ENCODE results near the gene ABCB11.
"Not testable (repeated sequence)": the region's sequence is repeated elsewhere in the genome, so short reads cannot be mapped to it uniquely, and the experiment has no call there.

The ABCB11 gene

GRCh38 chr2:168890006-168890782 lies 140.9 kb downstream of the ABCB11 start, which contains the start of gene SPC25:
TSS of gene SPC25 (minus strand) at chr2:168890430. CDS start at chr2:168889519, 911 bp downstream.
- H3F3A ChIP-seq (ENCODE audit: insufficient read depth, low read length), result no peaks in the 10 kb centered on the region
- H3K9ac ChIP-seq (ENCODE audit: low read length), result peak within 1 kb of the TSS; percentile 76
- no peaks in the 10 kb centered on the region for H4K20me1 ChIP-seq (ENCODE audit: insufficient read depth, low read length)
- H3K9me3 ChIP-seq (replicated peaks; ENCODE audit: insufficient read depth, low read length), result no peaks in the 10 kb centered on the region
- H3K4me3 ChIP-seq (ENCODE audit: low read length), result peak within 1 kb of the TSS; percentile 74
- H3K4me1 ChIP-seq (ENCODE audit: low read length), result peaks cover 5% of the 10 kb centered on the region; the same call in 1 of the 2 replicates
- H3K36me3 ChIP-seq (replicated peaks; ENCODE audit: insufficient read depth, low read length), result no peaks in the 10 kb centered on the region
- H3K4me2 ChIP-seq (ENCODE audit: low read depth, low read length), result peak within 1 kb of the TSS; percentile 89
- no peaks in the 10 kb centered on the region for H3K9me2 ChIP-seq (replicated peaks; ENCODE audit: insufficient read depth, low read length)
- peak within 1 kb of the TSS; percentile 2; the same call in 1 of the 2 replicates for H3K27ac ChIP-seq (ENCODE audit: low read length)
- peak within 1 kb of the TSS; percentile 85 for H2AFZ ChIP-seq (ENCODE audit: low read length)
- DNase-seq, result peak; percentile 96
- no peaks in the 10 kb centered on the region for H3K27me3 ChIP-seq (replicated peaks; ENCODE audit: insufficient read depth, low read length)
- TF ChIP-seq EZH2 (optimal IDR thresholded peaks at IDR 0.05; ENCODE audit: low read depth, low read length) (no peak), EZH2phosphoT487 (IDR thresholded peaks at IDR 0.05; ENCODE audit: low read length) (no peak), CTCF (IDR thresholded peaks at IDR 0.05; ENCODE audit: low read length) (no peak)
- peaks cover 18% of the 10 kb centered on the region for H3K79me2 ChIP-seq (ENCODE audit: low read length)

- peak overlapping the region; percentile 85 for H2AFZ ChIP-seq (ENCODE audit: low read length)
- DNase-seq, result peak; percentile 8
- H3K9me2 ChIP-seq (replicated peaks; ENCODE audit: insufficient read depth, low read length), result no peaks in the 10 kb centered on the region
These were observed 141.5 kb downstream of the ABCB11 start for GRCh38 chr2:168889635-168890005.

GRCh38 chr2:168884975-168885374 lies 146.1 kb downstream of the ABCB11 start:
- TF ChIP-seq CTCF (IDR thresholded peaks at IDR 0.05; ENCODE audit: low read length), result no peak
- TF ChIP-seq EZH2phosphoT487 (IDR thresholded peaks at IDR 0.05; ENCODE audit: low read length), result no peak
- no peak for TF ChIP-seq EZH2 (optimal IDR thresholded peaks at IDR 0.05; ENCODE audit: low read depth, low read length)
- H3K27me3 ChIP-seq (replicated peaks; ENCODE audit: insufficient read depth, low read length), result no peaks in the 10 kb centered on the region
- H3K27ac ChIP-seq (ENCODE audit: low read length), result no peak overlapping the region
- no peaks in the 10 kb centered on the region; the same call in 1 of the 2 replicates for H3K36me3 ChIP-seq (replicated peaks; ENCODE audit: insufficient read depth, low read length)
- peaks cover 18% of the 10 kb centered on the region for H3K79me2 ChIP-seq (ENCODE audit: low read length)
- no peak overlapping the region for H3K4me2 ChIP-seq (ENCODE audit: low read depth, low read length)
- no peaks in the 10 kb centered on the region for H3F3A ChIP-seq (ENCODE audit: insufficient read depth, low read length)
- H4K20me1 ChIP-seq (ENCODE audit: insufficient read depth, low read length), result no peaks in the 10 kb centered on the region
- no peaks in the 10 kb centered on the region for H3K4me1 ChIP-seq (ENCODE audit: low read length)
- DNase-seq, result no peak
- no peaks in the 10 kb centered on the region for H3K9me2 ChIP-seq (replicated peaks; ENCODE audit: insufficient read depth, low read length)
- no peaks in the 10 kb centered on the region for H3K9me3 ChIP-seq (replicated peaks; ENCODE audit: insufficient read depth, low read length)
- no peak overlapping the region for H2AFZ ChIP-seq (ENCODE audit: low read length)
- no peak overlapping the region for H3K4me3 ChIP-seq (ENCODE audit: low read length)
- H3K9ac ChIP-seq (ENCODE audit: low read length), result no peak overlapping the region

More at GRCh38 chr2:168889635-168890005, 141.5 kb downstream of the ABCB11 start:
- H3K36me3 ChIP-seq (replicated peaks; ENCODE audit: insufficient read depth, low read length), result no peaks in the 10 kb centered on the region
- peaks cover 20% of the 10 kb centered on the region for H3K79me2 ChIP-seq (ENCODE audit: low read length)
- H3K27me3 ChIP-seq (replicated peaks; ENCODE audit: insufficient read depth, low read length), result no peaks in the 10 kb centered on the region
- H3K9me3 ChIP-seq (replicated peaks; ENCODE audit: insufficient read depth, low read length), result no peaks in the 10 kb centered on the region
- H3K9ac ChIP-seq (ENCODE audit: low read length), result peak overlapping the region; percentile 76
- no peaks in the 10 kb centered on the region for H4K20me1 ChIP-seq (ENCODE audit: insufficient read depth, low read length)
- TF ChIP-seq EZH2 (optimal IDR thresholded peaks at IDR 0.05; ENCODE audit: low read depth, low read length) (no peak), EZH2phosphoT487 (IDR thresholded peaks at IDR 0.05; ENCODE audit: low read length) (no peak), CTCF (IDR thresholded peaks at IDR 0.05; ENCODE audit: low read length) (no peak)
- H3K4me2 ChIP-seq (ENCODE audit: low read depth, low read length), result peak overlapping the region; percentile 89
- H3K4me3 ChIP-seq (ENCODE audit: low read length), result peak overlapping the region; percentile 74
- H3K27ac ChIP-seq (ENCODE audit: low read length), result peak overlapping the region; percentile 2; the same call in 1 of the 2 replicates
- peaks cover 5% of the 10 kb centered on the region; the same call in 1 of the 2 replicates for H3K4me1 ChIP-seq (ENCODE audit: low read length)
- no peaks in the 10 kb centered on the region for H3F3A ChIP-seq (ENCODE audit: insufficient read depth, low read length)

- H3K79me2 ChIP-seq (ENCODE audit: low read length), result peaks cover 19% of the 10 kb centered on the region
- not testable (repeated sequence) for H3K36me3 ChIP-seq (replicated peaks; ENCODE audit: insufficient read depth, low read length)
These were observed 149.0 kb downstream of the ABCB11 start for GRCh38 chr2:168882163-168882562.

More at GRCh38 chr2:168882163-168882562, 149.0 kb downstream of the ABCB11 start:
- not testable (repeated sequence) for H3K27ac ChIP-seq (ENCODE audit: low read length); H4K20me1 ChIP-seq (ENCODE audit: insufficient read depth, low read length); DNase-seq; H3K4me3 ChIP-seq (ENCODE audit: low read length); H3K4me1 ChIP-seq (ENCODE audit: low read length); H3K9me3 ChIP-seq (replicated peaks; ENCODE audit: insufficient read depth, low read length); H3K4me2 ChIP-seq (ENCODE audit: low read depth, low read length); H3K9me2 ChIP-seq (replicated peaks; ENCODE audit: insufficient read depth, low read length); H3K27me3 ChIP-seq (replicated peaks; ENCODE audit: insufficient read depth, low read length); H2AFZ ChIP-seq (ENCODE audit: low read length); H3F3A ChIP-seq (ENCODE audit: insufficient read depth, low read length); H3K9ac ChIP-seq (ENCODE audit: low read length)
